ENCODE results near the gene RHBDF2.
"Not testable (repeated sequence)": the region's sequence is repeated elsewhere in the genome, so short reads cannot be mapped to it uniquely, and the experiment has no call there.

The RHBDF2 gene

GRCh38 chr17:76529224-76530094 lies 28.2 kb upstream of the RHBDF2 start:
- peak; percentile 86 for DNase-seq (ENCODE audit: low read depth)
- no peak overlapping the region; the same call in 1 of the 2 replicates for H3K4me3 ChIP-seq (ENCODE audit: control insufficient read depth, low read depth, low read length)
- TF ChIP-seq, protein P1, sequence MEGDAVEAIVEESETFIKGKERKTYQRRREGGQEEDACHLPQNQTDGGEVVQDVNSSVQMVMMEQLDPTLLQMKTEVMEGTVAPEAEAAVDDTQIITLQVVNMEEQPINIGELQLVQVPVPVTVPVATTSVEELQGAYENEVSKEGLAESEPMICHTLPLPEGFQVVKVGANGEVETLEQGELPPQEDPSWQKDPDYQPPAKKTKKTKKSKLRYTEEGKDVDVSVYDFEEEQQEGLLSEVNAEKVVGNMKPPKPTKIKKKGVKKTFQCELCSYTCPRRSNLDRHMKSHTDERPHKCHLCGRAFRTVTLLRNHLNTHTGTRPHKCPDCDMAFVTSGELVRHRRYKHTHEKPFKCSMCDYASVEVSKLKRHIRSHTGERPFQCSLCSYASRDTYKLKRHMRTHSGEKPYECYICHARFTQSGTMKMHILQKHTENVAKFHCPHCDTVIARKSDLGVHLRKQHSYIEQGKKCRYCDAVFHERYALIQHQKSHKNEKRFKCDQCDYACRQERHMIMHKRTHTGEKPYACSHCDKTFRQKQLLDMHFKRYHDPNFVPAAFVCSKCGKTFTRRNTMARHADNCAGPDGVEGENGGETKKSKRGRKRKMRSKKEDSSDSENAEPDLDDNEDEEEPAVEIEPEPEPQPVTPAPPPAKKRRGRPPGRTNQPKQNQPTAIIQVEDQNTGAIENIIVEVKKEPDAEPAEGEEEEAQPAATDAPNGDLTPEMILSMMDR (IDR thresholded peaks at IDR 0.05; ENCODE audit: control insufficient read depth, insufficient read depth, low read depth, low read length, missing control alignments): no peak

DNA sequence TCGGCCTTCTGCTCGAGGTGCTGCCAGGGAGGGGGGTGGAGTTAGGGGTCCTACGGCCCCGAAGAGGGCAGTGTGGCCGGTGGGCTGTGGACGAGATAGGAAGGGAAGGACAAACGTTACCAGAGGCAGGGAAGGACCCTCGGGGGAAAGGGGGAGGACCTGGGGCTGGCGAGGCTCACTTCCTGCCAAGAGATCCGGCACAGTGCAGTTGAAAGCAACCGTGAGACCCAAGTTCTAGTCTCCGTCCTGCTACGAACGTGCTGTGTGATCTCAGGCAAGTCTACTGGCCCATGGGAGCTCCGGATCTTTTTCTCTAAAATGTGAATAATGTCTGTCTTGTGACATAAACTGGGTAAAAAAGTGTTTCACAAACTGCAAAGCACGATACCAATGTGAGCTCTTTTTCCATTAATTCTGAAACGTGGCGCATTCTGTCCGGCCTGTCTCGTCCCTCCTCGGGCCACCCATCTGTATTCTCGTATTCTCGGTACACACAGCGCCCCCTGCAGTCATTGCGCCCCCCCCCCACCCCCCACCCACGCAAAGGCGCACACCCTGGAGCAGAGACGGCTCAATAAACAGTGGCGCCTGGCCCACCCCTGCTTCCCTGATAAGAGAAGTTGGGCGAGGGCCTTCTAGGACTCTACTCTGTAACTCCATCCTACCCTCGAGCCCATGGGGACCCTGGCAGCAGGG lies 27.5 kb upstream of the RHBDF2 start:
- H3K4me3 ChIP-seq (ENCODE audit: control insufficient read depth, low read depth, low read length): no peak overlapping the region
- DNase-seq (ENCODE audit: low read depth): no peak
- TF ChIP-seq, protein P1 (IDR thresholded peaks at IDR 0.05; ENCODE audit: control insufficient read depth, insufficient read depth, low read depth, low read length, missing control alignments): no peak

DNA sequence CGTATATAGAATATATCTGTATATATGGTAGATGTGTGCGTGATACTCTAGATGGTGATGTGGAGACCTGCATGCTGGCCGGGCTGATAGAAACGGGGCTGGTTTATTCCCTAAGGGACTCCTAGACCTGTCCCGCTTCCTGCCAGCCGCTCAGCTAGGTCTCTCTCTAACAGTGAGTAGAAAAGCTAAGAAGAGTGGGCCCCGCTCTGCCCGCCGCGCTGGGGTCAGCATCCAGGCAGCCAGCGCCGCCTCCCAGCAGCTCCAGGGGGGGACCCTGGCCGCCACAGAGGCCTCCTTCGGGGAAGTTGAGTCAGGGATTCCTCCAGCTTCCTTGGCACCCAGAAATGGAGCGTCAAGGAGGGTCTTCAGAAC lies 26.9 kb upstream of the RHBDF2 start:
- no peak for DNase-seq (ENCODE audit: low read depth)

GRCh38 chr17:76527430-76528111 lies 26.3 kb upstream of the RHBDF2 start:
- no peak overlapping the region; the same call in 1 of the 2 replicates for H3K4me3 ChIP-seq (ENCODE audit: control insufficient read depth, low read depth, low read length)
- TF ChIP-seq, protein P1 (IDR thresholded peaks at IDR 0.05; ENCODE audit: control insufficient read depth, insufficient read depth, low read depth, low read length, missing control alignments): peak; percentile 17
- DNase-seq (ENCODE audit: low read depth): no peak

More for the DNA sequence above, 26.9 kb upstream of the RHBDF2 start:
- TF ChIP-seq, protein P1 (IDR thresholded peaks at IDR 0.05; ENCODE audit: control insufficient read depth, insufficient read depth, low read depth, low read length, missing control alignments): no peak
- no peak overlapping the region for H3K4me3 ChIP-seq (ENCODE audit: control insufficient read depth, low read depth, low read length)

DNA sequence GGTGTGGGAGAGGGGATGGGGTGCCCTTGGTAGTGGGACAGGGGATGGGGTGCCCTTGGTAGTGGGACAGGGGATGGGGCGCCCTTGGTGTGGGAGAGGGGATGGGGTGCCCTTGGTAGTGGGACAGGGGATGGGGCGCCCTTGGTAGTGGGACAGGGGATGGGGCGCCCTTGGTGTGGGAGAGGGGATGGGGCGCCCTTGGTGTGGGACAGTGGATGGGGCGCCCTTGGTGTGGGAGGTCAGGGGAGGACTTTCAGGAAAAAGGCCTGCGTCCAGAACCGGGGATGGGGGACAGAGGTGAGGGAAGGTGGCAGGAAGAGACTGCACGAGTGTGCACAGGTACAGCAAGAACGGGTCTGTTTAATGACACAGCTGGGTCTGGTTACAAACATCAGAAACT lies 25.8 kb upstream of the RHBDF2 start:
- H3K4me3 ChIP-seq (ENCODE audit: control insufficient read depth, low read depth, low read length); DNase-seq (ENCODE audit: low read depth): not testable (repeated sequence)

DNA sequence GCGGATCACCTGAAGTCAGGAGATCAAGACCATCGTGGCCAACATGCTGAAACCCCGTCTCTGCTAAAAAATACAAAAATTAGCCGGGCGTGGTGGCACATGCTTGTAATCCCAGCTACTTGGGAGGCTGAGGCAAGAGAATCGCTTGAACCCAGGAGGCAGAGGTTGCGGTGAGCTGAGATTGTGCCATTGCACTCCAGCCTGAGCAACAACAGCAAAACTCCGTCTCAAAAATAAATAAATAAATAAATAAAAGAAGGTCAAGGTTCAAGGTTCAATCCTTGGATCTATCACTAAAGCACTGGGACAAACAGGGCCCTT lies 24.2 kb upstream of the RHBDF2 start:
- H3K4me3 ChIP-seq (ENCODE audit: control insufficient read depth, low read depth, low read length); DNase-seq (ENCODE audit: low read depth): not testable (repeated sequence)

DNA sequence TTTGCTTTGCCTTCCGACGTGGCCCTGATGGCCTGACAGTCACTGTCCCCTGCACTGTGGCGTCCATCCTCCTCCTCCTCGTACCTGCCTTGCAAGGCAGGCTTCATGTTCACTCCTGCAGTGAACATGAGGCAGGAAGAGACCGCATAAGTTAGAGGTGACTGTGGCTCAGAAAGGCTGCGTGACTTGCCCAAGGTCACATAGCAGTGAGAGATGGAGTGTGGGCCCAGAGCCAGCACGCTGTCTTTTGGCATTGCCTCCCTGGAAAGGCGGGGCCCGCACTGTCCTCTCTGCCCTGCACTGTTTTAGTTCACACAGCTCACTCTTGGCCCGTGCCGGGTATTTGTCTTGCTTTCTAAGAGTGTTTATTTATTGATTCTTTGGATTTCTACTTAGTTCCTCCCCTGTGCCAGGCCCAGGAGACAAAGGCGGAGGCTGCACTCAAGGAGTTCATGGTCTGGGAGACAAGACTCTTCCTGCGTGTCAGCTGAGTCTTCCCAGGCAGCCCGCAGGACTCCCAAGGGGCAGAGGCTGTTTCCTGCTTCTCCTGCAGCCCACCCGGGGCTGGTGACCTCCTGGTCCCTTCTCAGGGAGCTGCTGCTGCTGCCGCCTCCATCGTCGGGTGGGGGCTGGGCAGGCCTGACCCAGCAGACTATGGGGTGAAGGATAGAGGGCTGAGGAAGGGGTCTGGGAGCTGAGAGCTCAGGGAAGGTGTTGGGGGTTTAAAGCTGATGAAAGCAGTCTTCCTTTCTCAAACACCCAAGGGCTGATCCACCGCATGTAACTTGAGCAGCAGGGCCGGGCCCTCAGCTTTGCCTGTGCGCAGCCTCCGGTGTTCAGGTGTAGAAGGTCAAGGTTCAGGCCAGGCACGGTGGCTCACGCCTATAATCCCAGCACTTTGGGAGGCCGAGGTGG lies 23.6 kb upstream of the RHBDF2 start:
- TF ChIP-seq, protein P1 (IDR thresholded peaks at IDR 0.05; ENCODE audit: control insufficient read depth, insufficient read depth, low read depth, low read length, missing control alignments): no peak
- DNase-seq (ENCODE audit: low read depth): no peak
- no peak overlapping the region for H3K4me3 ChIP-seq (ENCODE audit: control insufficient read depth, low read depth, low read length)
